Neuron (in vitro differentiated cells): ENCODE results near the gene OR4E2.
"Not testable (repeated sequence)": the region's sequence is repeated elsewhere in the genome, so short reads cannot be mapped to it uniquely, and the experiment has no call there.

Experiments used
- H2AFZ ChIP-seq: one replicate; pipeline ENCODE4 v1.6.1; 2013; ENCODE audit warnings: low read depth, mild to moderate bottlenecking, inconsistent platforms, low read length, moderate library complexity
- H3K27me3 ChIP-seq: one replicate; pipeline ENCODE4 v1.6.1; 2013; ENCODE audit warnings: low read length; ENCODE audit not compliant: insufficient read depth
- H3K36me3 ChIP-seq: one replicate; pipeline ENCODE4 v1.6.1; 2013; ENCODE audit warnings: low read length; ENCODE audit not compliant: insufficient read depth
- H3K4me1 ChIP-seq: one replicate; pipeline ENCODE4 v1.6.1; 2013; ENCODE audit warnings: low read length; ENCODE audit not compliant: insufficient read depth
- H3K4me3 ChIP-seq: 2 replicates; pipeline ENCODE4 v1.5.1; 2013; ENCODE audit warnings: mild to moderate bottlenecking, low read length, moderate library complexity
- H3K9me3 ChIP-seq: one replicate; pipeline ENCODE4 v1.6.1; 2013; ENCODE audit warnings: low read length

Gene OR4E2

DNA sequence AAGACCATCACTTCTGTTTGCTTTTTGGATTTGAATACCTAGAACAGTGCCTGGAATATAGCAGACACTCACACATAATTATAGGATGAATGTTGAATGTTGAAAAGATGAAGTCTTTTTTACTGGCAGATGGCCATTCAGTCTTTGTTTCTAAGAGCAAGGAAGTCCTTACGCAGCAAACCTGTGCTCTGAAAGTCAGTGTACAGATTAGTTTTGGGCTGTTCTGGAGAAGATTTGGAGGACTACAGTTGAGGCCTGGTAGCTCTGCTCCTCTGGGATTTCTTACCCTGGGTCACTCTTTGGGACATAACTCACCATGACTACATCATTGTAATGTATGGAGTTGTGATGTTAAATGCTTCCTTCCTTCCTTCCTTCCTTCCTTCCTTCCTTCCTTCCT, 3.3 kb downstream of the OR4E2 start:
- Histone ChIP-seq H3K4me3 (no peak overlapping the region), H3K36me3 (no peaks in the 10 kb centered on the region), H3K4me1 (no peaks in the 10 kb centered on the region), H3K27me3 (peaks cover 8% of the 10 kb centered on the region), H3K9me3 (no peaks in the 10 kb centered on the region), H2AFZ (no peak overlapping the region)

- Histone ChIP-seq H3K4me1 (no peaks in the 10 kb centered on the region), H3K27me3 (no peaks in the 10 kb centered on the region), H3K9me3 (no peaks in the 10 kb centered on the region), H2AFZ (no peak overlapping the region), H3K4me3 (no peak overlapping the region), H3K36me3 (no peaks in the 10 kb centered on the region)
Measured at GRCh38 chr14:21668377-21668776, 14.7 kb downstream of the OR4E2 start.

- Histone ChIP-seq H3K4me3 (no peak overlapping the region), H3K4me1 (no peaks in the 10 kb centered on the region), H3K27me3 (no peaks in the 10 kb centered on the region), H3K36me3 (no peaks in the 10 kb centered on the region), H3K9me3 (no peaks in the 10 kb centered on the region), H2AFZ (no peak overlapping the region)
Measured at GRCh38 chr14:21669284-21669683, 15.6 kb downstream of the OR4E2 start.

DNA sequence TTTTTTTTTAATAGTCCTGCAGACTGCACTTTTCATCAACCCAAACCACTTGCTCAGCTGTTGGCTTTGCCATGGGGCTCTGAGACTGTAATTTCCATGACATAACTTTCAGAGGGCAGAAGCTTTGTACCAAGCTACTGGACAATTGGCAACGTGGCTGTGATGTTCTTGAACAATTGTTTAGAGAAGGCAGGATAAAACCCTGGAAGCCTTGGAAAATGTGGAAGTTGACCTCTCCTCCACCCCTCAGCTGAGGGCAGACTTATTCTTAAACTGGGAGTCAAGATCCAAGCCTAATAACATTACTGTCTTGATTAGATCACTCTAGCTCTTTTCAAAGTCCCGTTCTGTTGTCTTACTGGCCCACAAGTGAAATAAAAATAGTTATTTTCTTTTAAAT, 17.7 kb downstream of the OR4E2 start:
- no peaks in the 10 kb centered on the region for H3K9me3 ChIP-seq
- no peak overlapping the region for H2AFZ ChIP-seq
- no peaks in the 10 kb centered on the region for H3K27me3 ChIP-seq
- no peaks in the 10 kb centered on the region for H3K36me3 ChIP-seq
- no peaks in the 10 kb centered on the region for H3K4me1 ChIP-seq
- H3K4me3 ChIP-seq, result no peak overlapping the region

- no peak overlapping the region for H2AFZ ChIP-seq
- no peak overlapping the region for H3K4me3 ChIP-seq
- H3K9me3 ChIP-seq, result no peaks in the 10 kb centered on the region
- no peaks in the 10 kb centered on the region for H3K36me3 ChIP-seq
- H3K27me3 ChIP-seq, result no peaks in the 10 kb centered on the region
- H3K4me1 ChIP-seq, result no peaks in the 10 kb centered on the region
Measured at GRCh38 chr14:21672116-21672515, 18.5 kb downstream of the OR4E2 start.

GRCh38 chr14:21673718-21674117, 20.1 kb downstream of the OR4E2 start, which contains the start of gene OR4E1:
OR4E1 (minus strand) TSS chr14:21673818; CDS start chr14:21670935, 2,883 bp downstream.
- Histone ChIP-seq H3K4me3 (no peak within 1 kb of the TSS), H2AFZ (no peak within 1 kb of the TSS), H3K27me3 (no peaks in the 10 kb centered on the region), H3K36me3 (no peaks in the 10 kb centered on the region), H3K9me3 (no peaks in the 10 kb centered on the region), H3K4me1 (no peaks in the 10 kb centered on the region)

DNA sequence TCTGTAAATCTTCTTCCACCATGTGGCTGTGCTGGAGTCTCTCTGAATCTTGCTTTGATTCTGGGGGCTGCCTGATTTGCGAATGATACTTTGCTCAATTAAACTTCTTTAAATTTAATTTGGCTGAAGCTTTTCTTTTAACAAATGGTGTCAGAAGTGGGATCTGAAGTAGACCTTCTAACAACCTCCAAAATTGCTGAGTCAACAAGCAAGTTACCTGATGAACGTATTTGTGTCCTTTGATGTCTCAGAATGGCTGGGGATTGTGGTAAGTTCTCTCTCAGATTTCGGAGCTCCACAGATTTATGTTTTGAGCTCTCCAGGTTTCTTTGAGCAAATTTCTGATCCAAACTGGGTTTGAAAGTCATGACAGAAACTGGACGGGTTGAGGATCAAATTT, 21.9 kb downstream of the OR4E2 start:
- H3K4me1 ChIP-seq, result no peaks in the 10 kb centered on the region
- H2AFZ ChIP-seq, result no peak overlapping the region
- H3K27me3 ChIP-seq, result no peaks in the 10 kb centered on the region
- H3K9me3 ChIP-seq, result no peaks in the 10 kb centered on the region
- H3K36me3 ChIP-seq, result no peaks in the 10 kb centered on the region
- no peak overlapping the region for H3K4me3 ChIP-seq

DNA sequence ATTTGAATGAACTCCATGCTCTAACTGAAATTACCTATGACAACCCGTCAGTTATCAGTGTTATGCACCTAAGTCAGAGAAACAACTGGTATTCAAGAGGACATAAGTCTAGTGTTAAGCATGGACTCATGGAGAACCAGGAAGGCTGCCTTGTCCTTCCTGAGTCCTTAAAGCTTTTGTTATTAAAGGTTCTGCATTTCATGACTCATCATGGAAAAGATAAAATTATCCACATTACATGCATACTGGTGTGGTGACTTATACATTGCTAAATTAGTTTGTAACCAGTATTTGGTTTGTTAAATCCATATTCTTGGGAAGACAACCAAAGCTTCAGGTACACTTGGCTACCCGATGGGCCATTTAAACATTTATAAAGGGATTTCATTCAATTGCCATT, 26.4 kb downstream of the OR4E2 start:
- no peaks in the 10 kb centered on the region for H3K36me3 ChIP-seq
- no peak overlapping the region for H3K4me3 ChIP-seq
- no peaks in the 10 kb centered on the region for H3K27me3 ChIP-seq
- no peaks in the 10 kb centered on the region for H3K4me1 ChIP-seq
- H3K9me3 ChIP-seq, result no peaks in the 10 kb centered on the region
- H2AFZ ChIP-seq, result no peak overlapping the region

DNA sequence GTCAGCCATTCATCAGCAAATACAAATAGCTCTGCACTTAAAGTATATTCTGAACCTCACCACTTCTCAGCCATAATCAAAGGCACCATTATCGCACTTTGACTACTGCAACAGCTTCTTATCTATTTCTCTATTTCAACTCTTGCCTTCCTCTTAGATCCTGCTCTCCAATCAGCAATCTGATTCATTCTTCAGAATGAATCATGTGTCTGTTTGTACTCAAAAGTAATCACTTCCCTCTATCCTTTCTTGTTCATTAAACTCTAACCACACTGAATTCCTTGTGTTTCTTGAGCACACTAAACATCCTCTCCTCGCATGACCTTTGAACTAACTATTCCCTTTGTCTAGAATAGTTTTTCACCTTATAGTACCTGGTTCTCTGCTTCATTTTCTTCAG, 32.8 kb downstream of the OR4E2 start:
- H3K36me3 ChIP-seq, result no peaks in the 10 kb centered on the region
- no peak overlapping the region for H3K4me3 ChIP-seq
- H3K27me3 ChIP-seq, result no peaks in the 10 kb centered on the region
- no peaks in the 10 kb centered on the region for H3K4me1 ChIP-seq
- H2AFZ ChIP-seq, result no peak overlapping the region
- H3K9me3 ChIP-seq, result no peaks in the 10 kb centered on the region

DNA sequence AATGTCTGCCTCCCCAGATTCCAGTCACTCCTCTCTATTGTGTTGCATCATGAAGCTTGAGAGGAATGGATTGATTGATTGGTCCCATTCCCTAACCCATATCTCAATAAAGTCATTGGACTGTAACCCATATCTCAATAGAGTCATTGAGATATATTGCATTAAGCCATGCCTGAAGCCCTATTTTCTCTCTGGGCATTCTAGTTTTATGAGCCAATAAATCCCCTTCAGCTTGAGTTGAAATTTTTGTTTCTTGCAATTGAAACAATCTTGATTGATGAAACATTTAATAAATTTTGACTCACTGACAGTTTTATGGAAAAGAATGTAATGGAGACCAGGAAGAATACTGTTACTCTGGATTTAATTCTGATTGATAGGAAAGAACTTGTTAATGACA, 40.8 kb downstream of the OR4E2 start:
- Histone ChIP-seq H2AFZ (no peak overlapping the region), H3K4me3 (no peak overlapping the region), H3K9me3 (no peaks in the 10 kb centered on the region), H3K27me3 (no peaks in the 10 kb centered on the region), H3K36me3 (no peaks in the 10 kb centered on the region), H3K4me1 (no peaks in the 10 kb centered on the region)

DNA sequence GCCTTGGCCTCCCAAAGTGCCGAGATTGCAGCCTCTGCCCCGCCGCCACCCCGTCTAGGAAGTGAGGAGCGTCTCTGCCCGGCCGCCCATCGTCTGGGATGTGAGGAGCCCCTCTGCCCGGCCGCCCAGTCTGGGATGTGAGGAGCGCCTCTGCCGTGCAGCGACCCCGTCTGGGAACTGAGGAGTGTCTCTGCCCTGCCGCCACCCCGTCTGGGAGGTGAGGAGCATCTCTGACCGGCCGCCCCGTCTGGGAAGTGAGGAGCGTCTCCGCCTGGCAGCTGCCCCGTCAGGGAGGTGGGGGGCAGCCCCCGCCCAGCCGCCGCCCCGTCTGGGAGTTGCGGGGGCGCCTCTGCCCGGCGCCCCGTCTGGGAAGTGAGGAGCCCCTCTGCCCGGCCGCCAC, 44.0 kb downstream of the OR4E2 start:
- H3K9me3 ChIP-seq, H2AFZ ChIP-seq, H3K27me3 ChIP-seq, H3K4me3 ChIP-seq, H3K36me3 ChIP-seq, H3K4me1 ChIP-seq: not testable (repeated sequence)

GRCh38 chr14:21698538-21698937, 44.9 kb downstream of the OR4E2 start:
- not testable (repeated sequence) for H2AFZ ChIP-seq, H3K36me3 ChIP-seq

GRCh38 chr14:21699551-21699950, 45.9 kb downstream of the OR4E2 start:
- Histone ChIP-seq H3K27me3 (no peaks in the 10 kb centered on the region), H3K4me1 (no peaks in the 10 kb centered on the region), H3K36me3 (no peaks in the 10 kb centered on the region), H3K9me3 (no peaks in the 10 kb centered on the region), H3K4me3 (no peak overlapping the region), H2AFZ (no peak overlapping the region)

More at GRCh38 chr14:21698538-21698937, 44.9 kb downstream of the OR4E2 start:
- not testable (repeated sequence) for H3K9me3 ChIP-seq, H3K4me1 ChIP-seq, H3K27me3 ChIP-seq, H3K4me3 ChIP-seq

- H3K27me3 ChIP-seq, result no peaks in the 10 kb centered on the region
- H3K9me3 ChIP-seq, result no peaks in the 10 kb centered on the region
- no peaks in the 10 kb centered on the region for H3K36me3 ChIP-seq
- no peak overlapping the region for H3K4me3 ChIP-seq
- H3K4me1 ChIP-seq, result no peaks in the 10 kb centered on the region
- H2AFZ ChIP-seq, result no peak overlapping the region
Measured at GRCh38 chr14:21702316-21702715, 48.7 kb downstream of the OR4E2 start.
